ENCODE data around the gene MRPL49. TPM values are rescaled to one million over a fixed set of nuclear protein-coding genes. Genes with fewer than 3 reads are reported as not detected.

Gene MRPL49
- total and polyA plus RNA-seq, 2 of the 13 experiments (the other 11 are each of a cell fraction or from before 2014, with no cell fraction given): 39.2 to 53.3 TPM

DNA sequence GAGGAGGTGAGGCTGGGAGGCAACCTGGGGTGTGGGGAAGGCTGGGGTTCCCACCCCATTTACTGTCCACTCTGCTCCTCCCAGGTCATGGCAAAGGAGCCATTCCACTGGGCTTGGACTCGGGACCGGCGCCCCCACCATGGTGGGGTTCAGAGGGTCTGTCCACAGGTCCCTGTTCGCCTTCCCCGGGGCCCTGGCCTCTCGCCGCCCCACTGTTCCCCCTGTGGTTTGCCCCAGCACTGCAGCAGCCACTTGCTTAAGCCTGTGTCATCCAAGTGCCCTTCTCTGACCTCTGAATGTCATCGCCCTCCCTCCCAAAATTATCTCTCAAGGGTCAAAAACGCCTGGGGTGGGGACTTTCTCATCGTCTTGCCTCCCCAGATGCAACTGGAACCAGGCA is 50.5 kb downstream of the MRPL49 start:
- Histone ChIP-seq H3K9ac (ENCODE audit: insufficient read depth, low read depth, low read length) (no peak overlapping the region), H3K27ac (ENCODE audit: extremely low read length, insufficient read depth, low read length) (no peak overlapping the region), H2AFZ (ENCODE audit: low read length) (no peak overlapping the region), H3K9me3 (ENCODE audit: low read length) (no peaks in the 10 kb centered on the region), H4K20me1 (ENCODE audit: insufficient read depth, low read length) (no peaks in the 10 kb centered on the region), H3K4me3 (replicated peaks in 1 of 3; ENCODE audit: insufficient read depth in 1 of 3, low read depth in 2 of 3, low read length in 3 of 3) (no peak overlapping the region), H3K27me3 (ENCODE audit: control insufficient read depth in 1 of 2, insufficient read depth in 2 of 2, low read length in 2 of 2) (no peaks in the 10 kb centered on the region), H3K4me1 (ENCODE audit: insufficient read depth, low read length) (peaks cover 59% of the 10 kb centered on the region), H3K79me2 (ENCODE audit: insufficient read depth, low read length) (no peaks in the 10 kb centered on the region), H3K36me3 (replicated peaks in 1 of 2; ENCODE audit: control insufficient read depth in 1 of 2, insufficient read depth in 2 of 2, low read length in 2 of 2) (no peaks in the 10 kb centered on the region), H3K4me2 (ENCODE audit: low read depth, low read length) (no peak overlapping the region)
- ChIA-PET POLR2A (interaction anchor here (1.0 to 2.9 kb wide), 2 partner anchors 9 to 37 kb away, joined by 3 to 13 read pairs; partner anchors contain the start of gene CAPN1), CTCF (ENCODE audit: low intra/inter-chr PET ratio, low total read pairs) (no interaction called here)
- FAIRE-seq: no peak
- intact Hi-C loops (cut with micrococcal nuclease; ENCODE audit: unreplicated experiment): no loop called here
- no TSS peak for BruUV-seq (replicated peaks)
- WGBS (ENCODE audit: low lambda C conversion rate): 69% methylated on average over 10 of the region's 10 CpGs
- DNase-seq (ENCODE audit: low spot score): no peak
- no peak for TF ChIP-seq ZNF282 (IDR thresholded peaks at IDR 0.05; ENCODE audit: partially characterized antibody)
- TF ChIP-seq ZNF337 (CRISPR knock-in tag; IDR thresholded peaks at IDR 0.05; ENCODE audit: borderline replicate concordance, low read depth): no peak
- TF ChIP-seq ZNF335 (CRISPR knock-in tag; IDR thresholded peaks at IDR 0.05): no peak
- no peak for TF ChIP-seq NFE2L1 (CRISPR knock-in tag; IDR thresholded peaks at IDR 0.05; ENCODE audit: borderline replicate concordance)
- TF ChIP-seq TCF7 (IDR thresholded peaks at IDR 0.05; ENCODE audit: low read depth): no peak
- no peak for TF ChIP-seq EED (CRISPR knock-in tag; IDR thresholded peaks at IDR 0.05)
- no peak for TF ChIP-seq PAF1 (CRISPR knock-in tag; IDR thresholded peaks at IDR 0.05)
- TF ChIP-seq, protein P1, sequence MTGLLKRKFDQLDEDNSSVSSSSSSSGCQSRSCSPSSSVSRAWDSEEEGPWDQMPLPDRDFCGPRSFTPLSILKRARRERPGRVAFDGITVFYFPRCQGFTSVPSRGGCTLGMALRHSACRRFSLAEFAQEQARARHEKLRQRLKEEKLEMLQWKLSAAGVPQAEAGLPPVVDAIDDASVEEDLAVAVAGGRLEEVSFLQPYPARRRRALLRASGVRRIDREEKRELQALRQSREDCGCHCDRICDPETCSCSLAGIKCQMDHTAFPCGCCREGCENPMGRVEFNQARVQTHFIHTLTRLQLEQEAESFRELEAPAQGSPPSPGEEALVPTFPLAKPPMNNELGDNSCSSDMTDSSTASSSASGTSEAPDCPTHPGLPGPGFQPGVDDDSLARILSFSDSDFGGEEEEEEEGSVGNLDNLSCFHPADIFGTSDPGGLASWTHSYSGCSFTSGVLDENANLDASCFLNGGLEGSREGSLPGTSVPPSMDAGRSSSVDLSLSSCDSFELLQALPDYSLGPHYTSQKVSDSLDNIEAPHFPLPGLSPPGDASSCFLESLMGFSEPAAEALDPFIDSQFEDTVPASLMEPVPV (CRISPR knock-in tag; IDR thresholded peaks at IDR 0.05): no peak
- TF ChIP-seq, protein P2, sequence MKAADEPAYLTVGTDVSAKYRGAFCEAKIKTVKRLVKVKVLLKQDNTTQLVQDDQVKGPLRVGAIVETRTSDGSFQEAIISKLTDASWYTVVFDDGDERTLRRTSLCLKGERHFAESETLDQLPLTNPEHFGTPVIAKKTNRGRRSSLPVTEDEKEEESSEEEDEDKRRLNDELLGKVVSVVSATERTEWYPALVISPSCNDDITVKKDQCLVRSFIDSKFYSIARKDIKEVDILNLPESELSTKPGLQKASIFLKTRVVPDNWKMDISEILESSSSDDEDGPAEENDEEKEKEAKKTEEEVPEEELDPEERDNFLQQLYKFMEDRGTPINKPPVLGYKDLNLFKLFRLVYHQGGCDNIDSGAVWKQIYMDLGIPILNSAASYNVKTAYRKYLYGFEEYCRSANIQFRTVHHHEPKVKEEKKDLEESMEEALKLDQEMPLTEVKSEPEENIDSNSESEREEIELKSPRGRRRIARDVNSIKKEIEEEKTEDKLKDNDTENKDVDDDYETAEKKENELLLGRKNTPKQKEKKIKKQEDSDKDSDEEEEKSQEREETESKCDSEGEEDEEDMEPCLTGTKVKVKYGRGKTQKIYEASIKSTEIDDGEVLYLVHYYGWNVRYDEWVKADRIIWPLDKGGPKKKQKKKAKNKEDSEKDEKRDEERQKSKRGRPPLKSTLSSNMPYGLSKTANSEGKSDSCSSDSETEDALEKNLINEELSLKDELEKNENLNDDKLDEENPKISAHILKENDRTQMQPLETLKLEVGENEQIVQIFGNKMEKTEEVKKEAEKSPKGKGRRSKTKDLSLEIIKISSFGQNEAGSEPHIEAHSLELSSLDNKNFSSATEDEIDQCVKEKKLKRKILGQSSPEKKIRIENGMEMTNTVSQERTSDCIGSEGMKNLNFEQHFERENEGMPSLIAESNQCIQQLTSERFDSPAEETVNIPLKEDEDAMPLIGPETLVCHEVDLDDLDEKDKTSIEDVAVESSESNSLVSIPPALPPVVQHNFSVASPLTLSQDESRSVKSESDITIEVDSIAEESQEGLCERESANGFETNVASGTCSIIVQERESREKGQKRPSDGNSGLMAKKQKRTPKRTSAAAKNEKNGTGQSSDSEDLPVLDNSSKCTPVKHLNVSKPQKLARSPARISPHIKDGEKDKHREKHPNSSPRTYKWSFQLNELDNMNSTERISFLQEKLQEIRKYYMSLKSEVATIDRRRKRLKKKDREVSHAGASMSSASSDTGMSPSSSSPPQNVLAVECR (CRISPR knock-in tag; IDR thresholded peaks at IDR 0.05; ENCODE audit: borderline replicate concordance): no peak
- TF ChIP-seq ZNF749 (CRISPR knock-in tag; IDR thresholded peaks at IDR 0.05; ENCODE audit: borderline replicate concordance): no peak
- TF ChIP-seq ZNF558 (CRISPR knock-in tag; IDR thresholded peaks at IDR 0.05; ENCODE audit: borderline replicate concordance): no peak
- no peak for TF ChIP-seq ZNF263 (CRISPR knock-in tag; IDR thresholded peaks at IDR 0.05)
- TF ChIP-seq, protein P3, sequence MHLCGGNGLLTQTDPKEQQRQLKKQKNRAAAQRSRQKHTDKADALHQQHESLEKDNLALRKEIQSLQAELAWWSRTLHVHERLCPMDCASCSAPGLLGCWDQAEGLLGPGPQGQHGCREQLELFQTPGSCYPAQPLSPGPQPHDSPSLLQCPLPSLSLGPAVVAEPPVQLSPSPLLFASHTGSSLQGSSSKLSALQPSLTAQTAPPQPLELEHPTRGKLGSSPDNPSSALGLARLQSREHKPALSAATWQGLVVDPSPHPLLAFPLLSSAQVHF (CRISPR knock-in tag; IDR thresholded peaks at IDR 0.05): no peak
- in situ Hi-C loops (cut with HindIII; ENCODE audit: extremely low pct_ligation_motif_present, low pct_unique_long_range_greater_than_20kb): no loop called here
- ATAC-seq: no peak

Measured in HepG2 (cell line).